ENCODE measurements around the gene MYL4.
A peak's percentile ranks its signal among the peaks of the same experiment; 100 is the strongest.
"Not testable (repeated sequence)": the region's sequence is repeated elsewhere in the genome, so short reads cannot be mapped to it uniquely, and the experiment has no call there.

MYL4 gene

DNA sequence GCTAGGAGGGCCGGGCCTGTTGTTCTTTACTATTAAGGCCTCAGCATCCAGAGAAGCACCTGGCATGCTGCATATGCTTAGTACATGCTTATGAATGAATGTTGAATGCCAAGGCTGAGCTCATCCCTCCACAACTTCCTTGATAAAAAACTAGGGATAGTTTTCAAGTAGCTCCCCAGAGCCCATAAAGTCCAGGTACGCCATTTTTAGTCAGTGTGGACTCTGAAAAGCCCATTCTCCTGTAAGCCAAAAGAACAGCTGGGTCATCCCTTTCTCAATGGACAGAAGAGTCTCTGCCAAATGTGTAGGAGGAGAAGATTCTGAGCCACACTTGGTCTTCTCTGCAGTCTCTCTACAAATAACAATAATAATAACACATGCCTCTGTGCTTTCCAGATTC, 35.5 kb downstream of the MYL4 start:
- DNase-seq = no peak

DNA sequence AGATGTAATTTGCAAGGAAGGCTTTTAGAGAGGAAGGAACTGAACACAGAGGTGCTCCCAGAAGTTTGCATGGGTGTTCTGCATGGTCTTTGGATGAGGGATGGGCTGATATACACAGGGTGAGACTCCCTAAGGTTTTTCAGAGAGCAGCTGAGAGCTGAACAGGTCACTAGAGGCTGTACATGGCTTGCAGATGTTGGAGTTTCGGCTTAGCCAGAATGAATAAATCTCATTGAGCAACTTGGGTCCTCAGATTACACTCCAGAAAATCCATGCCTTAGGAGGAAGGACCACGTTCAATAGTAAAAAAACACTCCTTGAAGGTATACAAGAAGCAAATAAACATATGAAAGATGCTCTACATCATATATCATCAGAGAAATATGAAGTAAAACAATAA, 37.0 kb downstream of the MYL4 start:
- DNase-seq = no peak

DNA sequence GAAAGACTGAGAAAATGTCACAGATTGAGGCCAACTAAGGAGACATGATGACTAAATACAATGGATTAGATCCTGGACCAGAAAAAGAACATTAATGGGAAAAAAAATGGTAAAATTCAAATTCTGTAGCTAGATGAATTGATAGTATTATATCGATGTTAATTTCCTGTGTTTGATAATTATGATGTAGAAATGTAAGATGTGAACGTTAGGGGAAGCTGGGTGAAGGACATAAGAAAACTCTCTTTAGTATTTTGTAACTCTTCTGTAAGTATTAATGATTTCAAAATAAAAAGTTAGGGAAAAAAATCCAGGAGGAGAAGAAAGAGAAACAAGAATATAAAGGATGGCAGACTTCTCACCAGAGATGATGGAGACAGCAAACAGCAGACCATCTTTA, 41.7 kb downstream of the MYL4 start:
- DNase-seq = no peak

- no peak for DNase-seq
Measured at GRCh38 chr17:47251421-47251940, 42.3 kb downstream of the MYL4 start.

DNA sequence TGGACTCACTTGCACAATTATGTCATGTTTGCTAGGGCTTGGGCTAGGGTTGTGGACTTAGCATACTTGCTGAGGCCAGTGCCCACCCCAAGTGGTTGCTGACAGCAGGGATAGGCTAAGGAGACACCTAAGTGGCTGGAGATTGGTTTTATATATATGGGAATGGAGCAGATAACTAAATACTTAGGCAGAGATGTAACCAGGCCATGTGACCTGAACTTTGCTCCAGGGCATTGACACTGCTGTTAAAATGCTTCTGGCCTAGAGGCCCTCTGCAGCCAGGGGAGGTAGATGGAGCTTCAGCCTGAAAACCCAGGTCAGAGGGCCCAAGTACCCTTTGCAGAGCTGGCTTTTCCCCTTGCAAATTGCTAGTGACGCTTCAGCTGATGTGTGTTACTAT, 43.1 kb downstream of the MYL4 start:
- no peak for DNase-seq

DNA sequence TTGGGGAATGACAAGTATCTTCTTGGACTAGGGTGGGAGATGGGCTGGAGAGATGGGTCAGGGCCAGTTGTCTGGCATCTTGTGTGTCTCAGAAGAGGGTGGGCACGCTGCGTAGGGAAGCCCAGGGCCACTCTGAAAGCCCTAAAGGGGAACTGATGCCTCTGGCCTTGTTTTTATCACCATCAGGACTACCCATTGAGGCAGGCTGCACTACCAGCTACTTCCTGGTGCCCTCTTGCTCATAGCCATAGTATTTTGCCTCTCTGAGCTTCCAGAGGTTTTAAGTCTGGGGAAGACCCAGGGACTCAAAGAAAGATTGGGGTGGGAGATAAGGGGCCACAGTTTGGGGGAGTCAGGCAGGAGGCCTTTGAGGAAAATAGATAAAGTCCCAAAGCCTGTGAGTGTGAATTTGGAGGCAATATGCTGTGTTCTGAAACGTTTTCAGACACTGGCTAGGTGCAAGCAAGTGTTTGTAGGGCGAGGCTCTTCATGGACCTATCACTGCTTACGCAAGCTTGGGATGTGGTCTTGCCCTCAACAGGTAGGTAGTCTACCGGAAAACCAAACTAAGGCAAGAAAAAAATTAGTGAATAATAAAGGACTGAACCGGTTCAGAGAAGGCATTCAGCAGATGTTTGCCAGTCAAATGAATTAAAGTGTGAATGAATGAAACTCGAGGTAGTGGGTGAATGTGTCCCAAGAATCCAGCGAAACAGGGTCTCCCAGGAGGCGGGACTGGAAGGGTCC, 43.8 kb downstream of the MYL4 start:
- DNase-seq = no peak

GRCh38 chr17:47253541-47254402, 44.6 kb downstream of the MYL4 start, which contains the start of gene ITGB3:
Gene ITGB3, plus strand, starts transcription at chr17:47253827. Its CDS starts 35 bp downstream, at chr17:47253862.
- peak in 5 of 6 experiments; percentile 6 to 38 (median 25) for DNase-seq

DNA sequence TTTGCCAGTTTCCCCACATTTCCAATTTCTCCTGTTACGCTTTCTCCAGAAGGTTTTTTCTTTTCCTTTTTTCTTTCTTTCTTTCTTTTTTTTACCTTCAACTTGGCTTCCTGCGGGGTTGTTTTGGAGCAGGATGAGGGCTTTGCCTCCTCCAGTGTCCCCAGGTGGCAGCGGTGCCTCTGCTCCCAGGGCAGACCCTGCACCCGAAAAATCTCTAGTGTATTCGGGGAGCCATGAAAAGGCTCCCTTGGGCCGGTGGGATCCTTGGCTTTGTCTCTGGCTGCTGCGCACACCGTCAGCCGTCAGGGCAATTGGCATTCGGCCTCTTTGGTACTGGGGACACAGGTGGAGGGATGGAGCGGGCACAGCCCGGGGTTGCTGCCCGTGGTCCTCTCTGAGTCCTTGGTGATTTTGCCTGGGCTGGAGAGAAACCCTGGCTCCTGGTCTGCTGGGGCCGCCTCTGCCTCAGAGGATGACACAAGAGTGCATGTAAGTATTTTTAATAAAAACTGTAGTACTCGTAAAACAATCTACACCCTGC, 45.3 kb downstream of the MYL4 start:
- no peak for DNase-seq

DNA sequence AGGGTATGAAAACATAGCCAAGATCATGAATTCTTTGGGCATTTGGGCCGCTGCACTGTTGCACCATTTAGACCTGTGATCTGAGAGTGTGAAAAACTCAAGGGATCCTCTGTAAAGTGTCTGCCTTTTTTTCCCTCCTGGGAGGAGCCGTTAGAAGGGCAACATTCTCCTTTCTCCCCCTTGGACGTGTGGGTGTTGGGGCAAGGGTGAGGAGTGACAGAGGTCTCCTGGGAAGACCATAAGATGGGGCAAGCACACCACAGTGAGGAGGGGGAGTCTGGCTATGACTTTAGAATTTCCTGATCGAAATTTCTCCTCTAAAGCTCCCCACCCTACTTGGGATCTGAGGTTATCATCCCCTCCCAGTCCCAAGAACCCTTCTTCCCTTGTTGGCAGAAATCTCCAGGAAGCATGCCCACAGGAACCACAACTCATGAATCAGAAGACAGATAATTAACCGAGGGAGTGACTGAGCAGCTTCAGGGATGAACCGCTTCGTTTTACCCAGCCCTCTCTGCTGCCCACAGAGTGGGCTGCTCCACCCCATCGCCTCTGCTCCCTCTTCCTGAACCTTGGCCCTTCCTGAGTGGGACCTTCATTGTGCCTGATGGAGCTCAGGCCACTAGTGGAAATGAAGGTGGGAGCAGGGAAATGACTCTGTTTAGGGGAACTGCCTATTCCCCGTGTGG, 48.6 kb downstream of the MYL4 start:
- DNase-seq = no peak

GRCh38 chr17:47262586-47262985, 53.4 kb downstream of the MYL4 start:
- no peak for DNase-seq

GRCh38 chr17:47264166-47264565, 55.0 kb downstream of the MYL4 start:
- no peak for DNase-seq

- no peak for DNase-seq
Measured at GRCh38 chr17:47265983-47266541, 56.9 kb downstream of the MYL4 start.

DNA sequence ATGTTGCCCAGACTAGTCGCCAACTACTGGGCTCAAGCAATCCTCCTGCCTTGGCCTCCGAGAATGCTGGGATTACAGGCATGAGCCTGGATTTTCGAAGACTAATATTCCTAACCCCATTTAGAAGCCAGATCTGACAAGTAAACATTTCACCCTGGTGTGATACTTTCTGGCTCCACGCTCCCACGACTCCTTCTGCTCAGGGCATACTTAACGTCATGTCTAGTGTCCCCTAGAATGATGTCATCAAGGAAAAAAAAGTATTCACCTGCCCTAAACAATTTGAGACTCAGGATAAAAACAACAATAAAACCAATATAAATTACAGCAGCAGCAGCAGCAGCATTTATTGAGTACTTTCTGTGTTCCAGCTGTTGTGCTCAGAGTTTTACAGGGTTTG, 57.6 kb downstream of the MYL4 start:
- DNase-seq = no peak

GRCh38 chr17:47267354-47267828, 58.2 kb downstream of the MYL4 start:
- no peak for DNase-seq

DNA sequence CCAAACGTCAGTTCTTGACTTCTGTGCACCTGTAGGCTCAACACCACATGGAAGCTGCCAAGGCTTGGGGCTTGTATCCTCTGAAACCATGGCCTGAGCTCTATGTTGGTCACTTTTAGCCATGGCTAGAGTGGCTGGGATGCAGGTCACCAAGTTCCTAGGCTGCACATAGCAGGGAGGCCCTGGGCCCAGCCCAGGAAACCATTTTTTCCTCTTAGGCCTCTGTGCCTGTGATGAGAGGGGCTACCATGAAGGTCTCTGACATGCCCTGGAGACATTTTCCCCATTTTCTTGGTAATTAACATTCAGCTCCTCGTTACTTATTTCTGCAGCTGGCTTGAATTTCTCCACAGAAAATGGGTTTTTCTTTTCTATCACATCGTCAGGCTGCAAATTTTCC, 59.8 kb downstream of the MYL4 start:
- not testable (repeated sequence) for DNase-seq

DNA sequence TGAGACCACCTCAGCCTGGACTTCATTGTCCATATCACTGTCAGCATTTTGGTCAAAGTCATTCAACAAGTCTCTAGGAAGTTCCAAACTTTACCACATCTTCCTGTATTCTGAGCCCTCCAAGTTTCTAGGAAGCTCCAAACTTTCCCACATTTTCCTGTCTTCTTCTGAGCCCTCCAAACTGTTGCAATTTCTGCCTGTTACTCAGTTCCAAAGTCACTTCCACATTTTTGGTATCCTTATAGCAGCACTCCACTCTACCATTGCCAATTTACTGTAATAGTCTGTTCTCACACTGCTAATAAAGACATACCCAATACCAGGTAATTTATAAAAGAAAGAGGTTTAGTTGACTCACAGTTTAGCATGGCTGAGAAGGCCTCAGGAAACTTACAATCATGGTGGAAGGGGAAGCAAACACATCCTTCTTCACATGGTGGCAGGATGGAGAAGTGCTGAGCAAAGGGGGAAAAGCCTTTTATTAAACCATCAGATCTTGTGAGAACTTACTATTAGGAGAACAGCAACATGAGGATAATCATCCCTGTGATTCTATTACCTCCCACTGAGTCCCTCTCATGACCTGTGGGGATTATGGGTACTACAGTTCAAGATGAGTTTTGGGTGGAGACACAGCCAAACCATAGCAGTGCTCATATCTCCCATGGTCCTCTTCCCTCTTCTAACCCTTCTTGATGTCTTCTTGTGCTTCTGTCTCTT, 60.6 kb downstream of the MYL4 start:
- DNase-seq = not testable (repeated sequence)

- no peak for DNase-seq
Measured at GRCh38 chr17:47270946-47271705, 62.0 kb downstream of the MYL4 start.

- DNase-seq = no peak
Measured at GRCh38 chr17:47272491-47272890, 63.3 kb downstream of the MYL4 start.

GRCh38 chr17:47273245-47273644, 64.1 kb downstream of the MYL4 start:
- no peak for DNase-seq

Data from stimulated activated naive CD4-positive, alpha-beta T cell (primary cell).